NCI-H82 treated with DMSO at 0.1 percent for 48 hours (cell line): Measurements from ENCODE around the gene NEAT1.

Experiments used
- DNase-seq: peaks from one replicate; lab custom pipeline; 2025; ENCODE audit not compliant: unreplicated experiment; lab: John Stamatoyannopoulos, UW

Gene NEAT1

GRCh38 chr11:65433657-65434056 lies 11.1 kb downstream of the NEAT1 start:
- no peak for DNase-seq

- no peak for DNase-seq
Observed at GRCh38 chr11:65434057-65434666, 11.6 kb downstream of the NEAT1 start.

GRCh38 chr11:65434667-65435410 lies 12.2 kb downstream of the NEAT1 start:
- no peak for DNase-seq

- DNase-seq, result no peak
Observed at GRCh38 chr11:65435411-65435931, 12.9 kb downstream of the NEAT1 start.

GRCh38 chr11:65435981-65436411 lies 13.4 kb downstream of the NEAT1 start:
- DNase-seq, result no peak

GRCh38 chr11:65436412-65437032 lies 13.9 kb downstream of the NEAT1 start:
- DNase-seq, result no peak

GRCh38 chr11:65437436-65438227 lies 15.0 kb downstream of the NEAT1 start:
- no peak for DNase-seq

GRCh38 chr11:65438257-65439151 lies 15.9 kb downstream of the NEAT1 start:
- DNase-seq, result no peak

- no peak for DNase-seq
Observed at GRCh38 chr11:65439331-65440181, 17.0 kb downstream of the NEAT1 start.

GRCh38 chr11:65440831-65441499 lies 18.4 kb downstream of the NEAT1 start:
- DNase-seq, result no peak

- DNase-seq, result no peak
Observed at GRCh38 chr11:65442842-65443331, 20.3 kb downstream of the NEAT1 start.

GRCh38 chr11:65444314-65445051 lies 21.9 kb downstream of the NEAT1 start:
- no peak for DNase-seq

- no peak for DNase-seq
Observed at GRCh38 chr11:65445101-65445603, 22.6 kb downstream of the NEAT1 start.

- no peak for DNase-seq
Observed at GRCh38 chr11:65445604-65446445, 23.2 kb downstream of the NEAT1 start.

GRCh38 chr11:65446446-65447277 lies 24.1 kb downstream of the NEAT1 start:
- DNase-seq, result no peak

GRCh38 chr11:65448074-65448417 lies 25.4 kb downstream of the NEAT1 start:
- no peak for DNase-seq
